Calu3 (cell line): ENCODE measurements around the gene FAM120B. TPM values are rescaled to one million over a fixed set of nuclear protein-coding genes. Genes with fewer than 3 reads are reported as not detected.

Source experiments
- BruUV-seq: library from RNA; stranded (reverse); fragments of 400-500 nt; replicated peaks from 2 replicates; lab custom pipeline; 2021; lab: Mats Ljungman, UMichigan
- CTCF ChIA-PET: fragments of 300-600 bp; sonication (Branson Sonifier 250); formaldehyde crosslinking; loops from one replicate; lab custom pipeline; 2022; ENCODE audit warnings: antibody characterized with exemption; lab: Charles Lee
- DNase-seq: peaks from one replicate; pipeline ENCODE4 v3.0.0; 2022
- H3K27ac Mint-ChIP-seq: one replicate; pipeline ENCODE4 v1.8.0; 2022; ENCODE audit warnings: mixed read lengths; ENCODE audit not compliant: unreplicated experiment
- H3K27me3 Mint-ChIP-seq: one replicate; pipeline ENCODE4 v1.8.0; 2022; ENCODE audit warnings: mixed read lengths; ENCODE audit not compliant: unreplicated experiment
- H3K36me3 Mint-ChIP-seq: one replicate; pipeline ENCODE4 v1.8.0; 2022; ENCODE audit warnings: mild to moderate bottlenecking, moderate library complexity, mixed read lengths; ENCODE audit not compliant: insufficient read depth, unreplicated experiment
- H3K4me1 Mint-ChIP-seq: one replicate; pipeline ENCODE4 v1.8.0; 2022; ENCODE audit warnings: mild to moderate bottlenecking, low read depth, mixed read lengths; ENCODE audit not compliant: unreplicated experiment
- H3K4me3 Mint-ChIP-seq: one replicate; pipeline ENCODE4 v1.8.0; 2022; ENCODE audit warnings: mild to moderate bottlenecking, low read depth, moderate library complexity, mixed read lengths; ENCODE audit not compliant: unreplicated experiment
- H3K9me3 Mint-ChIP-seq: one replicate; pipeline ENCODE4 v1.8.0; 2022; ENCODE audit warnings: low read depth, mixed read lengths; ENCODE audit not compliant: unreplicated experiment
- intact Hi-C: fragments of 100-400 bp; cut with micrococcal nuclease; formaldehyde crosslinking; loops from one replicate; pipeline ENCODE4 v1.10.0; 2022; ENCODE audit not compliant: unreplicated experiment
- total RNA-seq: library from RNA; stranded (reverse); gene quantifications from 2 replicates; pipeline ENCODE4 v1.2.3, GENCODE V29; 2022
- TF ChIP-seq, protein P1 (sequence below): fragments of 200-600 bp; IDR thresholded peaks from one replicate; pipeline ENCODE4 v1.8.0; 2022; ENCODE audit warnings: antibody characterized with exemption; ENCODE audit not compliant: unreplicated experiment

FAM120B gene
- total RNA-seq, 1 experiment from 2014 or later: 13.2 TPM

DNA sequence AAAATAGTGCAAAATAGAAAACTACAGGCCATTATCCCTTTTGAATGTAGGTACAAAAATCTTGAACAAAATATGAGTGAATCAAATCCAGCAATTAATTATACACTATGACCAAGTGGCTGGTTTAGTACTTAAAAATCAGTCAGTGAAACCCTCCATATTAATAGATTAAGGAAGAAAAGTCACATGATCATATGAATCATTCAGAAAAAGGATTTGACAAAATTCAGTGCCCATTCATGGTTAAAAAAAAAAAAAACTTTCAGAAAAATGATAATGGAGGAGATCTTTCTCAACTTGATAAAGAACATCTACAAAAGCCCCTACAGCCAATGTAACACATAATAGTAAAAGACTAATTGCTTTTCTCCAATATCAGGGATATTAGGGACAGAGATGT, 75.0 kb downstream of the FAM120B start:
- intact Hi-C loops: no loop called here
- H3K27ac Mint-ChIP-seq: no peak overlapping the region
- no peak for DNase-seq
- H3K36me3 Mint-ChIP-seq: peaks cover 8% of the 10 kb centered on the region
- no peak overlapping the region for H3K4me3 Mint-ChIP-seq
- no TSS peak for BruUV-seq
- H3K9me3 Mint-ChIP-seq: no peaks in the 10 kb centered on the region
- peaks cover 2% of the 10 kb centered on the region for H3K4me1 Mint-ChIP-seq
- no peaks in the 10 kb centered on the region for H3K27me3 Mint-ChIP-seq
- CTCF ChIA-PET: no interaction called here
- TF ChIP-seq, protein P1, sequence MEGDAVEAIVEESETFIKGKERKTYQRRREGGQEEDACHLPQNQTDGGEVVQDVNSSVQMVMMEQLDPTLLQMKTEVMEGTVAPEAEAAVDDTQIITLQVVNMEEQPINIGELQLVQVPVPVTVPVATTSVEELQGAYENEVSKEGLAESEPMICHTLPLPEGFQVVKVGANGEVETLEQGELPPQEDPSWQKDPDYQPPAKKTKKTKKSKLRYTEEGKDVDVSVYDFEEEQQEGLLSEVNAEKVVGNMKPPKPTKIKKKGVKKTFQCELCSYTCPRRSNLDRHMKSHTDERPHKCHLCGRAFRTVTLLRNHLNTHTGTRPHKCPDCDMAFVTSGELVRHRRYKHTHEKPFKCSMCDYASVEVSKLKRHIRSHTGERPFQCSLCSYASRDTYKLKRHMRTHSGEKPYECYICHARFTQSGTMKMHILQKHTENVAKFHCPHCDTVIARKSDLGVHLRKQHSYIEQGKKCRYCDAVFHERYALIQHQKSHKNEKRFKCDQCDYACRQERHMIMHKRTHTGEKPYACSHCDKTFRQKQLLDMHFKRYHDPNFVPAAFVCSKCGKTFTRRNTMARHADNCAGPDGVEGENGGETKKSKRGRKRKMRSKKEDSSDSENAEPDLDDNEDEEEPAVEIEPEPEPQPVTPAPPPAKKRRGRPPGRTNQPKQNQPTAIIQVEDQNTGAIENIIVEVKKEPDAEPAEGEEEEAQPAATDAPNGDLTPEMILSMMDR: no peak

DNA sequence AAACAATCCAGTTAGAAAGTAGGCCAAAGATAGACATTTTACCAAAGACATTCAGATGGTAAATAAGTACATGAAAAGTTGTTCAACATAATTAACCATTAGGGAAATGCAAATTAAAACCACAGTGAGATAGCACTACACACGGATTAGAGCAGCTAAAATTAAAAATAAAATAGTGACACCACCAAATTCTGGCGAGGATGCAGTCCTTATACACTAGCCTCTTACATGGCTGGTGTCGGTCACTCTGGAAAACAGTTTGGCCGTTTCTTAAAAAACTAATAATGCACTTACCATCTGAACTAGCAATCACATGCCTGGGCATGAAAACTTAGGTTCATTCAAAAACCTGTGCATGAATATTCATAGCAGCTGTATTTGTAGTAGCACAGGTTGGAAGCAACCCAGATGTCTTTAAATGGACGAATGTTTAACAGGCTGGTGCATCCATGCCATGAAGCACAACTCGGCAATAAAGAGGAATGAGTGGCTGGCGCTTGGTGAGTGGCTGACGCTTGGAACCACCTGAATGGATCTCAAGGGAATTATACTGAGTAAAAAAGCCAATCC, 77.0 kb downstream of the FAM120B start:
- no peak overlapping the region for H3K4me3 Mint-ChIP-seq
- H3K4me1 Mint-ChIP-seq: no peaks in the 10 kb centered on the region
- no peaks in the 10 kb centered on the region for H3K27me3 Mint-ChIP-seq
- CTCF ChIA-PET: no interaction called here
- BruUV-seq: no TSS peak
- intact Hi-C loops: no loop called here
- no peak overlapping the region for H3K27ac Mint-ChIP-seq
- H3K9me3 Mint-ChIP-seq: no peaks in the 10 kb centered on the region
- TF ChIP-seq, protein P1: no peak
- H3K36me3 Mint-ChIP-seq: peaks cover 3% of the 10 kb centered on the region
- no peak for DNase-seq

GRCh38 chr6:170385506-170385905, 78.9 kb downstream of the FAM120B start:
- Mint-ChIP-seq H3K27ac (no peak overlapping the region), H3K27me3 (no peaks in the 10 kb centered on the region), H3K4me1 (no peaks in the 10 kb centered on the region), H3K4me3 (no peak overlapping the region), H3K36me3 (peaks cover 7% of the 10 kb centered on the region), H3K9me3 (no peaks in the 10 kb centered on the region)
- no peak for DNase-seq
- BruUV-seq: no TSS peak
- TF ChIP-seq, protein P1: no peak
- intact Hi-C loops: no loop called here
- CTCF ChIA-PET: no interaction called here

GRCh38 chr6:170388113-170388512, 81.6 kb downstream of the FAM120B start:
- intact Hi-C loops: no loop called here
- no peaks in the 10 kb centered on the region for H3K27me3 Mint-ChIP-seq
- H3K9me3 Mint-ChIP-seq: no peaks in the 10 kb centered on the region
- TF ChIP-seq, protein P1: no peak
- no peaks in the 10 kb centered on the region for H3K4me1 Mint-ChIP-seq
- H3K27ac Mint-ChIP-seq: no peak overlapping the region
- H3K4me3 Mint-ChIP-seq: no peak overlapping the region
- H3K36me3 Mint-ChIP-seq: peaks cover 7% of the 10 kb centered on the region
- DNase-seq: no peak
- BruUV-seq: no TSS peak
- CTCF ChIA-PET: no interaction called here
